GM12891 (cell line): ENCODE measurements around the gene ACBD6.

ENCODE experiments used
- POLR2A ChIP-seq: IDR thresholded peaks from 2 replicates; pipeline ENCODE4 v1.6.1; 2011; ENCODE audit warnings: low read depth, low read length, control low read depth
- POLR2AphosphoS5 ChIP-seq: IDR thresholded peaks from 2 replicates; pipeline ENCODE4 v1.6.1; 2011; ENCODE audit warnings: low read depth, low read length, control low read depth
- POU2F2 ChIP-seq: IDR thresholded peaks from 2 replicates; pipeline ENCODE4 v1.6.1; 2011; ENCODE audit warnings: low read depth, mild to moderate bottlenecking, control low read depth, low read length, moderate library complexity
- SPI1 ChIP-seq: IDR thresholded peaks from 2 replicates; pipeline ENCODE4 v1.6.1; 2011; ENCODE audit warnings: low read depth, low read length, control low read depth
- TAF1 ChIP-seq: IDR thresholded peaks from 2 replicates; pipeline ENCODE4 v1.6.1; 2011; ENCODE audit warnings: low read depth, low read length, control low read depth

GRCh38 chr1:180521474-180522212, 19.3 kb upstream of the ACBD6 start:
- TF ChIP-seq POLR2A, result no peak
- TF ChIP-seq POLR2AphosphoS5, result no peak
- no peak for TF ChIP-seq TAF1
- TF ChIP-seq SPI1, result no peak
- no peak for TF ChIP-seq POU2F2
